ENCODE data around the gene TBC1D9B. TPM values are rescaled to one million over a fixed set of nuclear protein-coding genes. Genes with fewer than 3 reads are reported as not detected.
A peak's percentile ranks its signal among the peaks of the same experiment; 100 is the strongest.

TBC1D9B gene
- 41.8 and 81.0 TPM in 2 replicates for total RNA-seq

DNA sequence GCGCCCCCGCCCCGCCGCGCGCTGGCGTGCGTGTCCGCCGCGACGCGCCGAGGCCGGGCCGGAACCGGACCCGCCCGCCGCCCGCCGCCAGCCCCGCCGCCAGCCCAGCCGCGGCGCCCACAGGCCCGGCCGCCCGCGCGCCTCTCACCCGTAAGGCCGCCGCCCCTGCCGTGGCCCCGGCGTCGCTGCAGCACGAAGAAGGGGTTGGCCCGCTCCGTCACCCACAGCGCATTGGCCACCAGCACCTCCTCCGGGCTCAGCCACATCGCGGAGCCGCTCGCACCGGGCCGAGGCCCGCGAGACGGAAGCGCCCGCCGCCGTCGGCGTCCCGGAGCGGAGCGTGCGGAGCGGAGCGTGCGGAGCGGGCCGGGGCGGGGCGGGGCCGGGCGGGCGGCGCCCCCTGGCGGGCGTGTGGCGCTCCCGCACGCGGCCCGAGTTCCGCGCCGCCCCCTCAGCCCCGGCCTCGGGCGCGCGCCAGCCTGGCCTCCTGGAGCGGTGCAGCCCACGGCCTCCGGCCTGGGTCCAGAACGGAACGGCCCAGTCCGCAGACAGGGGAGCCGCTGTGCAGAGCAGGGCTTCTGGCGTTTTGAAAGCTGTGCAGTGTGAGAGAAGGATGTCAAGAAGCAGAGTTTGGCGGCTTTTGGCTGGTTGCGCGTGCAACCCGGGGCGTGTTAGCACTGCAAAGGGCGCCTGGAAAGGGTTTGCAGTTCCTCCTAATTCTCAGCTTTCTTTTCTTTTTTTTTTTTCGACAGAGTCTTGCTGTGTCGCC lies at the start of gene TBC1D9B:
TBC1D9B (minus strand) TSS at position 342 of the 769 bp plus-strand sequence; CDS start at position 266, 76 bp downstream.
- peak; percentile 3 for DNase-seq (ENCODE audit: low read depth)

DNA sequence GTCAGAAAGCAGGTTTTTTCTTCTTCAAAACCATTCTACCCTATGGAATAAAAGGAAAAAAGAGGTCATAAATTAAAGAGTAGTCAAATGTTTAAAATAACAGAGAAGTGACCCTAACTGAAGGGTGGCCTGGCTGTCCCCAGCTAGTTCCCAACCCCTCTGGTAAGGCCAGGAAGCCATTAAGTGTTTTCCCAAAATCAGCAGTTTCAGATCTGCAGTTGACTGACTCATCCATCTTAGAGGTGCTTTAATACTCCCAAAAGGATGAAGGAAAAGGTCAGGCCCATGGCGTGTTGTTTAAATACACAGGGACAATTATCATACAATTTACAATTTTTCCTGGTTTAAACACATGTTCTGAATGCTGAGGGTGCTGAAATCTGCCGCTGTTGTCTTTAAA lies 47.9 kb upstream of the TBC1D9B start:
- DNase-seq (ENCODE audit: low read depth) = no peak

DNA sequence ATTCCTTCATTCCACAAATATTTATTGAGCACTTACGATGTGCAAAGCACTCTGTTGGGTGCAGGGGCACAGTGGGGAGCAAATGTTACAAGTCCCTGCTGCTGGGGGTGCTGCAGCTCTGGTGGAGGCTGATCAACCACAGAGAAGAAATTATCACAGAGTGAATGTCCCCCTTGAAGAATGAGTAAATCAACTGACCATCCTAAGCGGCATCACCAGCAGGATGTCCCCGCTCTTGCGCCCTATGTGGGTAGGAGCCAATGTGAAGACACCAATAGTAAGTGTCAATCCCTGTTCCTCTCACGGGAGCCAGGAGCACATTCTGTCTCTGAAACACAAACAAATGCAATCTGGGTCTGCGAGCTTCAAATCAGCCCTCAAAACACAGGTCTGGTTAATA lies 47.4 kb upstream of the TBC1D9B start:
- DNase-seq (ENCODE audit: low read depth) = no peak

DNA sequence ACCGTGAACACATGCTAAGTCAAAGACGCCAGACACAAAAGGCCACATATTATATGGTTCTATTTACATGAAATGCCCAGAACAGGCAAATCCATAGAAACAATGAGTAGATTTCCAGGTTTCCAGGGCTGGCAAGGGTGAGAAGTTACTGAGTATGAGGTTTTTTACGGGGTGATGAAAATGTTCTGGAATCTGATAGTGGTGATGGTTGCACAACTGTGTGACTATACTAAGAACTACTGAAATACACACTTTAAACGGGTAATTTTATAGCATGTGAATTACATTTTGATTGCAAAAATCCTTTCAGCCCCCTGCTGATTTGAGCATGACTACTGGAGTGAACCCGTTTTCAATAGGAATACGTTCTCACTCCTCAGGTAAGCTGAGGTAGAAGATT lies 46.7 kb upstream of the TBC1D9B start:
- DNase-seq (ENCODE audit: low read depth) = no peak

DNA sequence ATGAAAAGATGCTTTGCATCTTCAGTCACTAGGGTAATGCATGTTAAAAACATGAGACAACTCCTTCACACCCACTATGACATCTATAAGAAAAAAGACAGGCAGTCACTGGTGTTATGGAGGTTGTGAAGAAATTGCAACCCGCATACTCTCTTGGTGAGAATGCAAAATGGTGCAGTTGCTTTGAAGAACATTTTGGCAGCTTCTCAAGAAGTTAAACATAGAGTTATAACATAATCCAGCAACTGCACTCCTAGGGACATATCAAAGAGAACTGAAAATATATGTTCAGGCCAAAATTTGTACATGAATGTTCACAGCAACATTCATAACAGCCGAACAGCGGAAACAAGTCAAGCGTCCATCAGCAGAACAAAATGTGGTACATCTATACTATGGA lies 46.3 kb upstream of the TBC1D9B start:
- DNase-seq (ENCODE audit: low read depth) = no peak

DNA sequence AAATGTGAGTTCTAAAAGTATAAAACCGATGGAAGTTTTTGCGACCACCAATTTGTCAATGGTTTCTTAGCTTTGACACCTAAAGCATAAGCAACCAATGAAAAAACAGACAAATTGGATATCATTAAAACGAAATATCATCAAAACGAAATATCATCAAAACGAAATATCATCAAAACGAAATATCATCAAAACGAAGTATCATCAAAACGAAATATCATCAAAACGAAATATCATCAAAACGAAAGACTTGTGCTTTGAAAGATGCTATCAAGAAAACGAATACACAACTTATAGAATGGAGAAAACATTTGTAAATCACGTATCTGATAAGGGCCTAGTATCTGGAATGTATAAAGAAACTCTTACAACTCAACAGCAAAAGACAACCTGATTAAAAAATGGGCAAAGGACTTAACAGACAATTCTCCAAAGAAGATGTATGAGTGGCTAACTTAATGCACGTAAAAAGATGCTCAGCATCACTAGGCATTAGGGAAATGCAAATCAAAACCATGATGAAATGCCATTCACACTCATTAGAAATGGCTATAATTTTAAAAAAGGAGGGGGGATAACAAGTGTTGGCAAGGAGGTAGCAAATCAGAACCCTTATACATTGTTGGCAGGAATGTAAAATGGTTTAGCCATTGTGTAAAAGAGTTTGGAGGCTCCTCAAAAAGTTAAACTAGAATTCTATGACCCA lies 29.4 kb upstream of the TBC1D9B start:
- no peak for DNase-seq (ENCODE audit: low read depth)

DNA sequence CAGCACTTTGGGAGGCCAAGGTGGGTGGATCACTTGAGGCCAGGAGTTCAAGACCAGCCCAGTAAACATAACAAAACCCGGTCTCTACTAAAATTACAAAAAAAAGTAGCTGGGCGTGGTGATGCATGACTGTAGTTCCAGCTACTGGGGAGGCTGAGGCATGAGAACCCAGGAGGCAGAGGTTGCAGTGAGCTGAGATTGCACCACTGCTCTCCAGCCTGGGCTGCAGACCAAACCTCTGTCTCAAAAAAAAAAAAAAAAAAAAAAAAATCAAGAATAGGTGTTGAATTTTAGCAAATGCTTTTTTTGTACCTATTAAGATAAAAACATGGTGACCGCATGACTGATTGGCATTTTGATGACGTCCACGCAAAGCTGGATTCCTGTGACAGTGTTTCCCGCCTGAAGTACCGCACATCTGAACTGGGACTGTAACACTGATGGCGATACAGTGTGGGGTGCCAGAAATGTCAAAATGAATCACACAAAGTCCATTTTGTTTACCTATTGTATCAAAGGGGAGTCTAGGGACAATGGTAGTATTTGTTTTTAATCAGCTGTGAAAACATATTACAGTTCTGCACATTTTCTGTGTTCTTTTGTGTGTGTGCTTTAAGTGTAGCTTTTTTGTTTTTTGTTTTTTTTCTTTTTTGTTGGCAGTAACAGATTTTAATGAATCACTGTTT lies 23.2 kb upstream of the TBC1D9B start:
- DNase-seq (ENCODE audit: low read depth) = no peak

DNA sequence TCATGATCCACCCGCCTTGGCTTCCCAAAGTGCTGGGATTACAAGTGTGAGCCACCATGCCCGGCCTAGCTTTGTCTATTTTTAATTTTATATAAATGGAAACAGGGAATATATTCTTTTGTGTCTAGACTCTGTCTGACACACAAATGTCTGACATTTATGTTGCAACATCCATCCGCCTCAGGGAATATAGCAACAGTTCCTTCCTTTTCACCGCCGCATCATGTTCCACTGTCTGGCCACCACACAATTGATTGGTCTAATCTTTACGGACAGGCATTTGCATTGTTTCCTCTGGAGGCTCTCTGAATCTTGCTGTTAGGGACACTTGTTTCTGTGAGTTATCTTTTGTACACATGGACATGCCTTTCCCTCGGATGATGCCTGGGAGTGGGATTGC lies 20.1 kb upstream of the TBC1D9B start:
- no peak for DNase-seq (ENCODE audit: low read depth)

DNA sequence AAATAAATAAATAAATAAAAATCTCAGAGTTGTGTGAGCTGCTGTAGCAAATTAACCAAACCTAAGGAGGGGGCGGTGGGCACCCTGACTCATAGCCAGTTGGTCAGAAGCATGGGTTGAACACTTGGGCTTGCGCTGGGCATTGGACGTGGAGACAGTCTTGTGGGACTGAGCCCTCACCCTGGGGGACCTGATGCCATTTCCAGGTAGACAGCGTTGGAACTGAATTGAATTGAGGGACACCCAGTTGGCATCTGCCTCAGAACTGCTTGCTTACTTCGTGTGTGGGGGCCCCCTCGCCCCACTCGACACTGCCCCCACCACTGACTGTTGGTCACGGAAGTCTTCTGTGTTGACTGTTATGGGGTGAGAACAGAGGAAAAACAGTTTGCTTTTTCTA lies 19.0 kb upstream of the TBC1D9B start:
- no peak for DNase-seq (ENCODE audit: low read depth)

DNA sequence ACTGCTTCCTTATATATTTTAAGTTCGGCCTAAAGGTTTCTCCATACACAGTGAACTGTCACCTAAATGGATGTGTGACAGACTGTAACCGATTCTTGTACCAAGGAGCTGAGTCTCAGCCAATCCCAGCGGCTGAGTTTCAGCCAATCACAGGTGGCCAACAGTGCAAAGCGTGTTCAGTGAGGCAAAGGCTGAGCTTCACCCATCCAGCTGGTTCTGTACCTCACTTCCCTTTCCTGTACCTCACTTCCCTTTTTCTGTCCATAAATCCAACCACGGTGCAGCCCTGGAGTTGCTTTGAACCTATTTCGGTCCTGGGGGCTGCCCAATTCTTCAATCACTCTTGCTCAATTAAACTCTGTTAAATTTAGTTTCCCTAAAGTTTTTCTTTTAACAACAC lies 15.7 kb upstream of the TBC1D9B start:
- no peak for DNase-seq (ENCODE audit: low read depth)

DNA sequence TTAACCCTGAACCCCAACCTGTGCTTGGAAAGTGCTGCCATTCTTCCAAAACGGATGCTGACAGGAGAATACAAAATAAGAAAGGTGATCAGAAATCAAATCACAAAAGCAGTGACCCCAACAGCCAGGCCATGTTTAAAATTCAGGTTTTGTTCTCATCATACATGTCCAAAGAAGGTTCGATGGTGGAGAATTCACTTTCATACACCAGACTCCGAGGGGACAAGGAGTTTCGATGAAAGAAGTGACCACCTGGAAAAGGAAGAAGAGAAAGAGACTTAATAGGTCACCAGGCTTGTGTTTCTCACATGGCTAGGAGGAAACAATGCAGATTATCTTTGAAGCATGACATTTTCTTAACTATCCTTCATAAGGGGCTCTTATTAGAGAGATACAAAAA lies 12.5 kb upstream of the TBC1D9B start:
- no peak for DNase-seq (ENCODE audit: low read depth)

DNA sequence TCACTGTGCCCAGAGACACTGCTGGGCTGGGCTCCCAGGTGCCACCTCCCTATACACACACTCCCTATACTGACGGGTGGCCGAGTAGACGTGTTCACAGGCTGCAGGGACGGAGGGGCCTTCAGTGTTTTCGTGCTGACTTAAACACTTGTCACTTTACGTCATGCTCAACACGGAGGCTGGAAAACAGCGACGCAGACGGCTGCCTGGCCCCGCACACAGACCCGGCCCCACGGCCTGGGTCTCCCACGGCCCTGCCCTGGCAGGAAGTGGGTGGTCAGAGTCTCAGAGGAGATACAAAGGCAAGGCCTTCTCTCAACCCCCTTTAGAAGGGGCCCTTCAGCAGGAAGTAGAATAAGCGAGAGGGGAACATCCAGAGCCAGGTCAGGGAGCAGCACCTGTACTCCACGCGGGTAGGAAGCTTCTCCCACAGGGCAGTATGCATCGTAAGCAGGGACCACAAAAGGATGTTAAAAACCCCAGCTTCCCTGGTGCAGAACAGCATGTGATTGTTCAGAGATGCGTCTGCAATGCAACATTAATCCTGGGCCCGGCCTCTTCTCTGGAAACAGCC lies 11.9 kb upstream of the TBC1D9B start:
- DNase-seq (ENCODE audit: low read depth) = no peak

DNA sequence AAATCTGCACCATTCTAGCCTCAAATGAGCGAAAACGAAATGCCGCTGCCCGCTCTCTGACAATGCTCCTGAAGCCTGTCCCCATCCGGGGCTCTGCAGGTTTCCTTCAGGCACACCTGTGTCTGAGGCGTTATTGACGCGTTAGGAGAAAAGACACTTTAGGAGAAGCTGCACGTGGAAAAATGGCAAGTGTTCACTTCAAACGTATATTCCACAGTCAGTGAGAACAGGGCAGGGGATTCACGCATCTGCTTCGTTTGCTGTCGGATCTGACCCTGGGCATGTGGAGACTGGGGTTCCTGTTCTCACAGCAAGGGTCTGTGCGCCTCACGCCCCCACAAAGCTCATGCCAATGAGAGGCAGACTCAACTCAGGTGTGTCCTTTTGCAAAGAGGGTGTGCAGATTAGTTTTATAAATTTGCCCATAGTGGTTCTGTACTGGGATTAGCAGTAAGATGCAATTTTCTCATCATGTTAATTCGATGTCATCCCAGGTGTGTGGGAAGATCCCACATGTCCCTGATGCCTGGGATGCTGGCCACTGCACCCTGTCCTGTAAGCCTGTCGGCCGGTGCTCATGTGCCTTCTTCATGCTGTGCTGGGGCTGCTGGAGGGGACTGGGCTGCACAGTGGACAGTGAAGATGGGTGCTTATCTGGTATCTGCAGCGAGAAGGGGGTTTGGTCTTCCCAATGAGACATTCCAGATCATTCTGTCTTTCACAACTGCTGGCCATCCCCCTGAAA lies 11.2 kb upstream of the TBC1D9B start:
- no peak for DNase-seq (ENCODE audit: low read depth)

DNA sequence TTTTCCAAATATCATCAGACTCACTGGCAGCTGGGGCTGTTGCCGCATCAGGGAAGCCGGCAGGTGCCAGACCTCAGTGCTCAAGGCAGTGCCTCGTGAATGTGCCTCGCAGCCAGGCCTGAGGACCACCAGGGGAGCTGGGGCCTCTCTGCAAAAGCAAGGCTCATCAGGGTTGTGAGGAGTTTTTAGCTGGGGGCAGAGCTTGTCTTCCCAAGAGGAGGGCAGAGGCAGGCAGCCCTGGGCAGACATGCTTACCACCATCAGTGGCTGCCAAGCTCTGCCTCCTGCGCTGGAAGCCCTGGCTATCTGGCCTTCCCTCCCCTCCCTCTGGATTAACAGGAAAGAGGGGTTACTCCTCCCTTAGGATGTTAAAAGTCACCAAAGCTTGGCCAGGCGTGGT lies 8.8 kb upstream of the TBC1D9B start:
- no peak for DNase-seq (ENCODE audit: low read depth)

DNA sequence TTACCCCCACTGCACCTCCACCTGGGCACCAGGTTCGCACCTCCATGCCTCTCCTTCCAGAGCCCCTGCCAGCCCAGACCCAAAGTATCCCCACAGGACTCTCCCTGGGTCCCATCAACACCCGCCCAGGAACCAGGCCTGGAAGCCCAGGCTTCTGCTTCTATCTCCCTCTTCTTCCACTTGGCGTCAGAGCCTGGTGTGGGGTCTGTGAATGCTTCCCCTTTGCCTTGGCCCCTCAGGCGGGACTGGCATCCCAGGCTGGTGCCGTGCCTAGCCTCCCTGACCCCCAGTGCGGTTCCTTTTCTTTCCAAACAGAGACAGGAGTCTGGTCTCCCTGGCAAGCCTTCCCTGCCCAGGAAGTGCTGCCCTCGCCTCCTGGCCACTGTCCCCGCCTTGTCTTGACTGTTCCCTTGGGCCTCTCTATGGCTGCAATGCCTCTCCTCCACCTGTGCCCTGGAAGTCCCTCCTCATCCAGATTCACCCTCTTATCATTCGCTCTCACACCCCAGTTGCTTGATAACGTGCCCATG lies 7.8 kb upstream of the TBC1D9B start:
- no peak for DNase-seq (ENCODE audit: low read depth)

DNA sequence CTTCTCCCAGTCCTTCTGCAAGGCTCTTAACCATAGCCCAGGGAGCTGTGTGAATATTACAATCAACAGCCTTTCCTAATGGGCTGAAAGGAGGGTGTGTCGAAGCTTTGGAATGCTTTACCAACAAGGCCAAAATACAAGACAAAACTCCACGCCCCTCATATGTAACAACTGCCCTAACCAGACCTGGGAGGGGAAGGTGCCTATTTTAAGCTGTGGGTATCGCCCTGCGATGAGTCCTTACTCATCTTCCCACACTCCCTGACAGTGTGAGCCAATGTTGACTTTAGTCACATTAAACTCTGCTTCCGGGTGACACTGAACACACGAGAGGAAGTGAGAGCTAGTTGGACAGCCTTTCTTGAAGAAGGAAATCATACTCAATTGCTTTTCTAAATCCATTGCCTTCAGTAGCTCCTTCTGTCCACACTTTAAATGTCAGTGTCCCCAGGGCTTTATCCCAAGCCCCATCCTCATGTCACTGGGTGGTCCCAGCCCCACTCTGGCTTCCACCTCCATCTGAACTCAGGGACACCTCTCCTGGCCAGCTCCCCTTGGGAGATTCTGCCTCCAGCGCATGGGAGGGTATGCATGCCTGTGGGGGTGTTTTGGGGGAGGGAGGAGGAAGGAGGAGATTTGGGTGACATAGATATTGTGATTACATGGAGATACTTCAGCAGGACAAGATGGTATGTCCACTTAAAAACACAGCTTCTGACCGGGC lies 6.5 kb upstream of the TBC1D9B start:
- peak; percentile 43 for DNase-seq (ENCODE audit: low read depth)

DNA sequence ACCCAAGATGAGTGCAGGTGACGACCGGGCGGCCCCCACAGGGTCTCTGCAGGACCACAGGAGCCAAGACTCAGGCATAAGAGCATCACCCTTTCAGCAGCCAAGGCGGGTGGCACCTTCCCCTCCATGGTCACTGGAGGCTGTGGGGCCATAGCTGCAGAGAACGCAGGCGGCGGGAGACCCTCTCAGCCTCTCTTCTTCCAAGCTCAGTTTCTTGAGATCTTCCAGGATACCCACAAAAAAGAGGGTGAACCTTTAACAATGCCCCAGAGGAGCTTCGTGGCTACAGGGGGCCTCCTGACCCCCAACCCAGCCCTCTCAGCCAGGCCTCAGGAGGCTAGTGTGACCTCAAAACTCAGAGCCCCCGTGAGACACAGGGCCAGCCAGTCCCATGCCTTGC lies 5.8 kb upstream of the TBC1D9B start:
- no peak for DNase-seq (ENCODE audit: low read depth)

DNA sequence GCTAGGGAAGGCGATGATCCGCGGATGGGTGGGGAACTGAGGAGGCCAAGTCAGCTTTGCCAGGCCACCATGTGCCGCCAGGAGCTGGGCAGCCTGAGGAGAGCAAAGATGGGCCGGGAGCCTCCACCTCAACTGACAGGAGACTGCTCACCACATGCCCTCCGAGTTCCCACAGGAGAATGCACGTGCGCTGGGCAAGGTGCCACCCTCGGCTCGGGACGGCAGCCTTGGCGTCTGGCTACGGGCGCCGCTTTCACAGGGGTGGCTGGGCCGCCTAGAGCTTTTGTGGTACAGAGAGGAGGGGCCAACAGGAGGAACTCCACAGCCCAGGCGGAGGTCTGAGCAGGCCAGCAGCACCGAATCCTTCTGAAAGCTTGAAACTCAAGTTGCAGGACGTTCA lies 5.3 kb upstream of the TBC1D9B start:
- DNase-seq (ENCODE audit: low read depth) = no peak

DNA sequence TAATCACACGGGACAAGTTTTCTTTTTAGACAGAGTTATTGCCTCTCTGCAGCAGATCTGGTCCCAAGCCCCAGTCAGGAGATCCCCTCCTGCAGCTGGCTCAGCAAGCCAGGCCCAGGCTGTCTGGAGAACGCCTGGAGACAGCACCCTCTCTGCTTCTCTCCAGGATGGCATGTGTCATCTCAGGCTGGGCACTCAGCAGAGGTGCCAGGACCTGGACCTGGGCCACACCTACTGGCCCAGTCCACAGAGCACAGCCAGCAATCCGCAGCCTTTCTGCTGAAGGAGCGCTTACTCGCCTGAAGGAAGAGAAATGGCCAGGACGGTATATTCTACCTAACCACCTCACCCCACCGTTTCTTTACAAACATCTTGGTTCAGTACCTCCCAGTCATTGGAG lies 4.7 kb upstream of the TBC1D9B start:
- no peak for DNase-seq (ENCODE audit: low read depth)

DNA sequence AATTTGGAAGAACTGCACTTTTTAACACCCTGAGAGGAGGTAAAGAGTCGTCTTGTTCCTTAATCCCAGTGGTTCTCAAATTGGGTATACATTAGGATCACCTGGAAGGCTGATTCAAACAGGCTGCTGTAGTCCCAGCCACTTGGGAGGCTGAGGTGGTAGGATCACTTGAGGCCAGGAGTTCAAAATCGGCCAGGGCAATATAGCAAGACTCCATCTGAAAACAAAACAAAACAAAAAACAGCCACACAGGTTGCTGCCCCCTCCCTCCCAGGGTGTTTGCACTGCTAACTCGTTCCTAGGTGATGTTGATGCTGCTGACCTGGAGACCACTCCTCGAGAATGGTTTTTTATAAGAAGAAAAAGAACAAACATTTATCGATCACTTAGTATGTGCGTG lies 1.5 kb upstream of the TBC1D9B start:
- no peak for DNase-seq (ENCODE audit: low read depth)

DNA sequence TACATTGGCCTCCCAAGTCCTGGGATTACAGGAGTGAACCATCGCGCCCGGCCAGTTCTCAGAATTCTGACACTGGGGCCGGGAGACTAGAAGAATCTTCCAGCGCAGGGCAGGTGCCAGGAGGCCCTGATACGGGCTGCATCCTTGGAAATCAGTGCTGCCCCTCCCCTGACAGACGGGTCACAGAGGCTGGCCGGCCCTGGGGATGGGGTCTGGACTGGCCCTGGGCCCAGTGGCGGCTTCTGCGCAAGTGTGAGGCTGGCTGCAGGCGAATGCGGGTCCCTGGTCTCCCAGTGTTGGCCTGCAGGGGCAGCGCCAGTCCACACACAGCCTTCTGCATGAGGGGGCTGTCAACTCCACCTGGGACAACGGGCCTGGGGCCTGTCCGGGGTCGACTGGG lies 831 bp upstream of the TBC1D9B start:
- no peak for DNase-seq (ENCODE audit: low read depth)
